Esophagus muscularis mucosa (tissue), 4 donors: ENCODE measurements around the gene MFSD1. TPM values are rescaled to one million over a fixed set of nuclear protein-coding genes. Genes with fewer than 3 reads are reported as not detected.

Source experiments
- DNase-seq: peaks from one replicate; pipeline ENCODE4 v3.0.0-alpha.2; 2017; ENCODE audit errors: extremely low spot score
- H3K27ac ChIP-seq, 4 donors: fragments of 200-600 bp; sonication (generic); replicated peaks in 1 of 4; 1 replicate in 3 of 4; 2 replicates in 1 of 4; pipeline ENCODE4 v1.5.1; 2016 to 2019; ENCODE audit warnings: mild to moderate bottlenecking in 1 of 4
- H3K27me3 ChIP-seq, 4 donors: fragments of 200-600 bp; sonication (generic); one replicate each; pipeline versions ENCODE4 v1.5.1 to v1.6.0; 2016 to 2019
- H3K36me3 ChIP-seq, 4 donors: fragments of 200-600 bp; sonication (generic); one replicate each; pipeline ENCODE4 v1.5.1; 2016 to 2019
- H3K4me1 ChIP-seq, 4 donors: fragments of 200-600 bp; sonication (generic); one replicate each; pipeline ENCODE4 v1.5.1; 2016 to 2019
- H3K4me3 ChIP-seq, 4 donors: fragments of 200-600 bp; sonication (generic); 1 replicate in 2 of 4; 2 replicates in 2 of 4; pipeline ENCODE4 v1.5.1; 2016 to 2019; ENCODE audit warnings: mild to moderate bottlenecking in 4 of 4, moderate library complexity in 1 of 4
- H3K9me3 ChIP-seq, 4 donors: fragments of 200-600 bp; sonication (generic); 1 replicate in 3 of 4; 2 replicates in 1 of 4; pipeline ENCODE4 v1.5.1; 2016 to 2019
- EP300 ChIP-seq: sonication (generic); formaldehyde crosslinking; IDR thresholded peaks from one replicate; pipeline ENCODE4 v1.6.1; 2017; ENCODE audit warnings: antibody characterized with exemption
- POLR2A ChIP-seq: fragments of 450-650 bp; IDR thresholded peaks from one replicate; pipeline ENCODE4 v1.6.1; 2017; ENCODE audit warnings: antibody characterized with exemption, moderate library complexity, mild to moderate bottlenecking, low read depth
- POLR2AphosphoS5 ChIP-seq, 2 donors: sonication (generic); formaldehyde crosslinking; IDR thresholded peaks; one replicate each; pipeline ENCODE4 v1.6.1; 2017; ENCODE audit warnings: antibody characterized with exemption in 2 of 2
- WGBS: methylation state at CpG from one replicate; pipeline ENCODE4 v1.1.5; 2018; 5-methylcytosine and 5-hydroxymethylcytosine counted together
- intact Hi-C: fragments of 100-400 bp; cut with DNase I; formaldehyde crosslinking; loops from one replicate; pipeline ENCODE4 v1.15.1; 2023
- total RNA-seq, 4 donors: library from RNA; depleted of rRNA; stranded (reverse); fragments of >200 nt; gene quantifications; one replicate each; pipeline versions ENCODE4 v1.1.0 to v1.2.1, GENCODE V29; 2016
- TF ChIP-seq, protein P1 (sequence below), 3 experiments: fragments of 200-600 bp in 2 of 3; fragments of 450-650 bp in 1 of 3; sonication (generic) in 2 of 3; IDR thresholded peaks; one replicate each; pipeline ENCODE4 v1.5.1; 2017 to 2019; ENCODE audit warnings: antibody characterized with exemption in 3 of 3, mild to moderate bottlenecking in 2 of 3, moderate library complexity in 1 of 3

Gene MFSD1
- total RNA-seq, 4 donors from 2014 or later = 45.7 to 74.9 (median 50.3) TPM

DNA sequence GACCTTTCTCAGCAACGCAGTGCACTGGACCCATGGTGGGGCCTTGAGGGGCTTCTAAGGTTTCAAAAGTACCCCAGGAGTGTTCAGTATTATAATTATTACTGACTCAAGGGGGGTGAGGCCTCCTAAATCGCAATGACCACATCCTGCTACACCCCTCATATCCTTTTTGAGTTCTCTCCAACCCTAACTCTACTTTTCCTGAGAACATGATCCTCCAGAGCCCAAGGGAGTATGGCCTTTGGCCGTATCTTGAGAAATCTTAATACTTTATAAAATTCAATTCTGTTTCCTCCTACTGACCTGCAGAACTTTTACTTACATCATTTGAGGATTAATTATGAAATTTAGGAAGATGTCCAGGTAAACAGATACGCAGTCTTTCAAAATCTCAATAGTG is 39.2 kb upstream of the MFSD1 start:
- peaks cover 0 to 4% (median 0%) of the 10 kb centered on the region in 4 donors for H3K36me3 ChIP-seq
- no peaks in the 10 kb centered on the region for H3K9me3 ChIP-seq
- H3K27ac ChIP-seq = peak overlapping the region in 2 of 4 donors; percentile 39 to 53
- TF ChIP-seq EP300 (no peak), POLR2AphosphoS5 (IDR thresholded peaks at IDR 0.05) (peak in 1 of 2 donors; percentile 9)
- intact Hi-C loops = no loop called here
- H3K4me1 ChIP-seq = peaks cover 15 to 59% (median 45%) of the 10 kb centered on the region in 4 donors
- no peak for DNase-seq
- no peaks in the 10 kb centered on the region for H3K27me3 ChIP-seq
- 57% methylated on average over 3 of the region's 4 CpGs for WGBS
- no peak overlapping the region for H3K4me3 ChIP-seq

DNA sequence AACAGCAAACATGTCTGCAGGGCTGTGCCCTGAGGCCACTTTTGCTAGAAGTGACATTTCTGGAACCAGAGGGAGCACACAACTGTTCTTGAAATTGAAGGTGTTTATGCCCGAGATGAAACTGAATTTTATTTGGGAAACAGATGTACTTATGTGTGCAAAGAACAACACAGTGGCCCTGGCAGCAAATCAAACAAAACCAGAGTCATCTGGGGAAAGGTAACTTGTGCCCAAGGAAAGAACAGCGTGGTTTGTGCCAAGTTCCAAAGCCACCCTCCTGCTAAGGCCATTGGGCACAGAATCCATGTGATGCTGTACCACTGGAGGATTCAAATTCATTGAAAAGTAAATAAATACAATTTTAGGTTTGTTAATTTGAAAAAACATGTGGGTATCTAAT is 38.4 kb upstream of the MFSD1 start:
- Histone ChIP-seq H3K27ac (peak overlapping the region in 3 of 4 donors; percentile 25 to 49 (median 39)), H3K36me3 (peaks cover 0 to 4% (median 0%) of the 10 kb centered on the region in 4 donors), H3K27me3 (no peaks in the 10 kb centered on the region), H3K4me3 (no peak overlapping the region), H3K4me1 (peaks cover 22 to 66% (median 52%) of the 10 kb centered on the region in 4 donors), H3K9me3 (no peaks in the 10 kb centered on the region)
- intact Hi-C loops = no loop called here
- TF ChIP-seq POLR2AphosphoS5 (IDR thresholded peaks at IDR 0.05) (no peak), POLR2A (no peak)
- DNase-seq = peak; percentile 21
- 78% methylated on average over 2 of the region's 2 CpGs for WGBS

DNA sequence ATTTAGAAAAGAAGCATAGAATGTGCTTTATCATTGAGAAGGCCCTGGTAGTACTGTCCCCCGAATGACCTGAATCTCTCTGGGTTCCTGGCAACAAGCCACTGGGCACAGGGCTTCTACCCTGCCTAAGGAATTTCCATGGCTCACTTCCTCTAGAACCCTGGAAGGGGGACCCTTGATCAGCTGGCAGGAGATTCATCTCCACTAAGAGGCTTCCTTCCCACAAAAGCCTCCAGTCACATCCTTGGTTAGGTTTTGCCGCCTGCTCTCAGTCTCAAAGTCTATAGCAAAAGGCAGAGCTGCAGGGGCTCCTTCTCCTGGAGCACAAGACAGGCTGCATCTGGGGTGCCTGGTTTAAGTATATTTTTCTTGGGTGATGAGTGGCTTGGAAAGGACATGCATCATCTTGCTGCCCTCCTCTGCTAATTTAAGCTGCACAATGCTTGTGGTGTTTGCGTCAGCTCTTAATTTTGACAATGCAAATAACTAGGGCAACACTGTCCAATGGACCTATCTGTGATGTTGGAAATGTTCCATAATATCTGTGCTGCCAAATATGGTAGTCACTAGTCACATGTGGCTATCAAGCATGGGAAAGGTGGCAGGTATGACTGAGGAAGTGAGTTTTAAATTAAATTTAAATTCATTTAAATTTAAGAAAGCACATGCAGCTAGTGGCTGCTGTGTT is 36.2 kb upstream of the MFSD1 start:
- Histone ChIP-seq H3K4me1 (peaks cover 43 to 82% (median 71%) of the 10 kb centered on the region in 4 donors), H3K9me3 (no peaks in the 10 kb centered on the region), H3K27ac (no peak overlapping the region), H3K27me3 (no peaks in the 10 kb centered on the region), H3K36me3 (peaks cover 0 to under 1% (median 0%) of the 10 kb centered on the region in 4 donors), H3K4me3 (no peak overlapping the region)
- intact Hi-C loops = no loop called here
- WGBS = 90% methylated on average over 3 of the region's 3 CpGs
- peak; percentile 70 for DNase-seq
- no peak for TF ChIP-seq EP300
- TF ChIP-seq POLR2A = no peak
- TF ChIP-seq POLR2AphosphoS5 (IDR thresholded peaks at IDR 0.05) = no peak
- TF ChIP-seq, protein P1, sequence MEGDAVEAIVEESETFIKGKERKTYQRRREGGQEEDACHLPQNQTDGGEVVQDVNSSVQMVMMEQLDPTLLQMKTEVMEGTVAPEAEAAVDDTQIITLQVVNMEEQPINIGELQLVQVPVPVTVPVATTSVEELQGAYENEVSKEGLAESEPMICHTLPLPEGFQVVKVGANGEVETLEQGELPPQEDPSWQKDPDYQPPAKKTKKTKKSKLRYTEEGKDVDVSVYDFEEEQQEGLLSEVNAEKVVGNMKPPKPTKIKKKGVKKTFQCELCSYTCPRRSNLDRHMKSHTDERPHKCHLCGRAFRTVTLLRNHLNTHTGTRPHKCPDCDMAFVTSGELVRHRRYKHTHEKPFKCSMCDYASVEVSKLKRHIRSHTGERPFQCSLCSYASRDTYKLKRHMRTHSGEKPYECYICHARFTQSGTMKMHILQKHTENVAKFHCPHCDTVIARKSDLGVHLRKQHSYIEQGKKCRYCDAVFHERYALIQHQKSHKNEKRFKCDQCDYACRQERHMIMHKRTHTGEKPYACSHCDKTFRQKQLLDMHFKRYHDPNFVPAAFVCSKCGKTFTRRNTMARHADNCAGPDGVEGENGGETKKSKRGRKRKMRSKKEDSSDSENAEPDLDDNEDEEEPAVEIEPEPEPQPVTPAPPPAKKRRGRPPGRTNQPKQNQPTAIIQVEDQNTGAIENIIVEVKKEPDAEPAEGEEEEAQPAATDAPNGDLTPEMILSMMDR (IDR thresholded peaks at IDR 0.05) = no peak

DNA sequence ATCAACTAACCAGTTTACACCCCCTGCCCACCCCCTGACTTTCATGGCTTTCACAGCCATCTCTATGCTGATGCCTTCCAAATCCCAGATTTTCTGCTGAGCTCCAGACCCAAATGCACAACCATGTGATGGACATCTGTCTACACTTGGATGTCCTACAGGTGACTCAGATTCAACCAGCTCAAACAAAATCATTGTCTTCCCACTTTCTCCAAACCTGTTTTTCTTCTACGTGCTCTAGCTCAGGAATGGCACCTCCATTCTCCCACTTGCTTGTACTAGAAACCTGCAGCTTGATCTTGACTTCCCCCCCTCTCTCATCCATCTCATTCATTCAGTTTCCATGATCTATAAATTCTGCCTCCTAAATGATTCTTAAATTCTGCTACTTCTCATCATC is 35.5 kb upstream of the MFSD1 start:
- Histone ChIP-seq H3K4me1 (peaks cover 43 to 89% (median 78%) of the 10 kb centered on the region in 4 donors), H3K27me3 (no peaks in the 10 kb centered on the region), H3K4me3 (no peak overlapping the region), H3K9me3 (no peaks in the 10 kb centered on the region), H3K27ac (no peak overlapping the region), H3K36me3 (no peaks in the 10 kb centered on the region)
- TF ChIP-seq, protein P1 (IDR thresholded peaks at IDR 0.05) = no peak
- TF ChIP-seq POLR2AphosphoS5 (IDR thresholded peaks at IDR 0.05) (no peak), EP300 (no peak), POLR2A (no peak)
- WGBS = 96% methylated on average over 1 of the region's 1 CpG
- intact Hi-C loops = no loop called here
- DNase-seq = no peak

DNA sequence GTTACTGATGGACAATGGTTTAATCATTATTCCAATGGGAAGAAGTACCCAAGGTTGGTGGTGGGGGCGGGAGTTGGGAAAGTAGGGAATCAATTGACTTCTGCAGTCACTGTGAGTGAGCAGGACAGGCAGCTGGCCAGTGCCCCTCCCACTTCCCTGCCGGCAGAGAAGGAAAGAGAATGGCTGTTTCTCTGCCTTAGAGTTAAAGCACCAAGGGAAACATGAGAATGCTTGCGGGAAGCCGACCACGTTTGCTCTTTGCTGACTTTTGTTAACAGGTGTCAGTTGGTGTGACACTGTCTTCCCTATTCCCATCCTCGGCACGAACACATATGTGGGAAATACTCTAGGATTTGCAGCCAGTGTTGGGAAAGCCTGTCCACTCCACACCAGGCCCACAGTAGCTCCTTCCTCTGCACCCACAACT is 33.5 kb upstream of the MFSD1 start:
- Histone ChIP-seq H3K27ac (peak overlapping the region; percentile 74 to 88 (median 82)), H3K4me1 (peaks cover 42 to 96% (median 91%) of the 10 kb centered on the region in 4 donors), H3K4me3 (peak overlapping the region; percentile 18 to 31 (median 25)), H3K27me3 (no peaks in the 10 kb centered on the region), H3K9me3 (no peaks in the 10 kb centered on the region), H3K36me3 (no peaks in the 10 kb centered on the region)
- 8% methylated on average over 7 of the region's 7 CpGs for WGBS
- DNase-seq = peak; percentile 92
- TF ChIP-seq POLR2A (no peak), POLR2AphosphoS5 (IDR thresholded peaks at IDR 0.05) (peak in 1 of 2 donors; percentile 28)
- intact Hi-C loops = no loop called here

DNA sequence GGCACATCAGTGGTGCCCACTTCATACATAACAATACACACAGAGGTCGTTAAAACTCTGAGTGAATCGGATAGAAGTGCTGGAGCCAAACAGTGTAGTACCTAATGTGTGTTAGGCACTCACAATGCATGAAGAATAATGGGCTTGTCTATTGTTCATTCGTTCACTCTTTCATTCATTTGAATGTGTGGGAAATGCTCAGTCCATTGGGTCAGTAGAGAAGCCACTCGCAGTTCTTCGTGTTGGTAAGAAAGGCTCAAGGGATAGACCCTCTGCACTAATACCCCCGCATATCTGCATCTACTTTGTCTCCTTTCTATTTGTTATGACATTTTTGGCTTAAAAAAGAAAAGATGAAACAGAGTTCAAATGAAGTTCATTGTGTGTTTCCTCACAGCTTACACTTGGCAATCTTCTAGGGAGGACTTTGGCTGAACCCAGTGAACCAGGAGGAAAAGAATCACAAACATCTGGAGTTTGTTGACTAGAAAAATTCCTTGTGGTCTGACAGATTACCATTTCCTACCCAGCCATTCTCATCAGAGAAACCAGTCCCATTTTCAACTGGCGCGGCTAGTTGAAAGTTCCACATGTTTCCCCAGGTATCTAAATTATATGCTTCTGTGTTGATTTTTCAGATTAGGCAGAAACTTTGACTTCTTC is 32.8 kb upstream of the MFSD1 start:
- TF ChIP-seq POLR2AphosphoS5 (IDR thresholded peaks at IDR 0.05) = peak; percentile 36 to 88
- no peak for TF ChIP-seq POLR2A
- no peak for TF ChIP-seq EP300
- TF ChIP-seq, protein P1 (IDR thresholded peaks at IDR 0.05) = no peak
- intact Hi-C loops = no loop called here
- H3K27ac ChIP-seq = peak overlapping the region; percentile 74 to 88 (median 82)
- peaks cover 41 to 99% (median 93%) of the 10 kb centered on the region in 4 donors for H3K4me1 ChIP-seq
- WGBS = 12% methylated on average over 8 of the region's 8 CpGs
- no peaks in the 10 kb centered on the region for H3K27me3 ChIP-seq
- peak overlapping the region; percentile 18 to 31 (median 26) for H3K4me3 ChIP-seq
- no peaks in the 10 kb centered on the region for H3K9me3 ChIP-seq
- peak; percentile 84 for DNase-seq
- H3K36me3 ChIP-seq = no peaks in the 10 kb centered on the region
